Measurements from ENCODE around the gene DCAF7.

DCAF7 gene

GRCh38 chr17:63549946-63550816 is at the start of gene DCAF7:
Gene DCAF7 (plus strand): TSS chr17:63550477. CDS start chr17:63550678, 201 bp downstream.
- peak; percentile 97 for FAIRE-seq
- peak; percentile 97 for DNase-seq (ENCODE audit: insufficient read length, low spot score)

GRCh38 chr17:63500543-63501390 is 49.5 kb upstream of the DCAF7 start:
- no peak for FAIRE-seq
- no peak for DNase-seq (ENCODE audit: insufficient read length, low spot score)

- DNase-seq (ENCODE audit: insufficient read length, low spot score) (no peak), FAIRE-seq (no peak)
Measured at GRCh38 chr17:63503341-63503705, 47.0 kb upstream of the DCAF7 start.

- FAIRE-seq = no peak
- no peak for DNase-seq (ENCODE audit: insufficient read length, low spot score)
Measured at GRCh38 chr17:63504261-63504660, 46.0 kb upstream of the DCAF7 start.

- DNase-seq (ENCODE audit: insufficient read length, low spot score) (no peak), FAIRE-seq (no peak)
Measured at GRCh38 chr17:63505341-63505740, 44.9 kb upstream of the DCAF7 start.

- no peak for FAIRE-seq
Measured at GRCh38 chr17:63506627-63507026, 43.6 kb upstream of the DCAF7 start.

GRCh38 chr17:63511331-63511730 is 38.9 kb upstream of the DCAF7 start:
- FAIRE-seq = no peak
- no peak for DNase-seq (ENCODE audit: insufficient read length, low spot score)

More at GRCh38 chr17:63506627-63507026, 43.6 kb upstream of the DCAF7 start:
- no peak for DNase-seq (ENCODE audit: insufficient read length, low spot score)

- FAIRE-seq (no peak), DNase-seq (ENCODE audit: insufficient read length, low spot score) (no peak)
Measured at GRCh38 chr17:63512388-63512787, 37.9 kb upstream of the DCAF7 start.

GRCh38 chr17:63512896-63513644 is 37.2 kb upstream of the DCAF7 start:
- FAIRE-seq (no peak), DNase-seq (ENCODE audit: insufficient read length, low spot score) (no peak)

- FAIRE-seq (no peak), DNase-seq (ENCODE audit: insufficient read length, low spot score) (no peak)
Measured at GRCh38 chr17:63514477-63514876, 35.8 kb upstream of the DCAF7 start.

- DNase-seq (ENCODE audit: insufficient read length, low spot score) = no peak
- no peak for FAIRE-seq
Measured at GRCh38 chr17:63514974-63515373, 35.3 kb upstream of the DCAF7 start.

GRCh38 chr17:63515426-63515825 is 34.9 kb upstream of the DCAF7 start:
- DNase-seq (ENCODE audit: insufficient read length, low spot score) (no peak), FAIRE-seq (no peak)

GRCh38 chr17:63516910-63517824 is 33.1 kb upstream of the DCAF7 start:
- FAIRE-seq (no peak), DNase-seq (ENCODE audit: insufficient read length, low spot score) (no peak)

- DNase-seq (ENCODE audit: insufficient read length, low spot score) (no peak), FAIRE-seq (no peak)
Measured at GRCh38 chr17:63517825-63518534, 32.3 kb upstream of the DCAF7 start.

GRCh38 chr17:63519116-63519881 is 31.0 kb upstream of the DCAF7 start:
- FAIRE-seq = no peak
- no peak for DNase-seq (ENCODE audit: insufficient read length, low spot score)

- DNase-seq (ENCODE audit: insufficient read length, low spot score) = no peak
- no peak for FAIRE-seq
Measured at GRCh38 chr17:63519972-63520882, 30.1 kb upstream of the DCAF7 start.

- FAIRE-seq (no peak), DNase-seq (ENCODE audit: insufficient read length, low spot score) (no peak)
Measured at GRCh38 chr17:63523253-63523855, 26.9 kb upstream of the DCAF7 start, which contains the start of gene KCNH6. Gene KCNH6 (plus strand): TSS chr17:63523358. CDS start chr17:63523414, 56 bp downstream.
